Hepatocyte (in vitro differentiated cells): ENCODE results near the gene DDR2. TPM values are rescaled to one million over a fixed set of nuclear protein-coding genes. Genes with fewer than 3 reads are reported as not detected.
"Not testable (repeated sequence)": the region's sequence is repeated elsewhere in the genome, so short reads cannot be mapped to it uniquely, and the experiment has no call there.

Experiments
- DNase-seq: peaks from one replicate; pipeline ENCODE4 v3.0.0-alpha.2; 2016; ENCODE audit warnings: low spot score
- H2AFZ ChIP-seq: fragments of 200-600 bp; sonication (generic); 2 replicates; pipeline ENCODE4 v1.6.0; 2016; ENCODE audit warnings: antibody characterized with exemption, mild to moderate bottlenecking
- H3K27ac ChIP-seq: fragments of 200-600 bp; sonication (generic); 2 replicates; pipeline ENCODE4 v1.5.1; 2016; ENCODE audit warnings: mild to moderate bottlenecking
- H3K27me3 ChIP-seq: fragments of 200-600 bp; sonication (generic); 2 replicates; pipeline ENCODE4 v1.6.1; 2016
- H3K36me3 ChIP-seq: fragments of 200-600 bp; sonication (generic); replicated peaks from 2 replicates; pipeline ENCODE4 v1.5.1; 2016; ENCODE audit warnings: low read depth; ENCODE audit not compliant: insufficient read depth
- H3K4me1 ChIP-seq: fragments of 200-600 bp; sonication (generic); 2 replicates; pipeline ENCODE4 v1.5.1; 2016; ENCODE audit warnings: mild to moderate bottlenecking, moderate library complexity; ENCODE audit not compliant: insufficient read depth
- H3K4me2 ChIP-seq: fragments of 200-600 bp; sonication (generic); 2 replicates; pipeline ENCODE4 v1.6.0; 2016
- H3K4me3 ChIP-seq: fragments of 200-600 bp; sonication (generic); 2 replicates; pipeline ENCODE4 v1.5.1; 2016; ENCODE audit warnings: mild to moderate bottlenecking
- H3K79me2 ChIP-seq: fragments of 200-600 bp; sonication (generic); 2 replicates; pipeline ENCODE4 v1.6.0; 2017; ENCODE audit warnings: mild to moderate bottlenecking
- H3K9me2 ChIP-seq: fragments of 200-600 bp; sonication (generic); replicated peaks from 2 replicates; pipeline ENCODE4 v1.6.0; 2017; ENCODE audit warnings: mild to moderate bottlenecking; ENCODE audit not compliant: insufficient read depth
- H3K9me3 ChIP-seq: fragments of 200-600 bp; sonication (generic); 2 replicates; pipeline ENCODE4 v1.5.1; 2016; ENCODE audit warnings: low read depth, mild to moderate bottlenecking
- H4K20me1 ChIP-seq: fragments of 200-600 bp; sonication (generic); 2 replicates; pipeline ENCODE4 v1.6.0; 2016; ENCODE audit warnings: mild to moderate bottlenecking; ENCODE audit not compliant: insufficient read depth, poor library complexity, severe bottlenecking
- CTCF ChIP-seq: fragments of 200-600 bp; sonication (generic); IDR thresholded peaks from 2 replicates; pipeline ENCODE4 v1.5.1; 2016; ENCODE audit warnings: antibody characterized with exemption, mild to moderate bottlenecking; ENCODE audit not compliant: poor library complexity
- EZH2 ChIP-seq: fragments of 200-600 bp; sonication (generic); IDR thresholded peaks from 2 replicates; pipeline ENCODE4 v1.6.1; 2016; ENCODE audit warnings: antibody characterized with exemption, mild to moderate bottlenecking, borderline replicate concordance
- EZH2phosphoT487 ChIP-seq: fragments of 200-600 bp; sonication (generic); IDR thresholded peaks from one replicate; pipeline ENCODE4 v1.6.1; 2018; ENCODE audit warnings: antibody characterized with exemption, mild to moderate bottlenecking, low read depth, moderate library complexity; ENCODE audit not compliant: unreplicated experiment, severe bottlenecking
- WGBS: methylation state at CpG from one replicate; pipeline ENCODE4 v1.1.6; 2016; ENCODE audit warnings: low lambda C conversion rate; ENCODE audit errors: missing lambda C conversion rate; 5-methylcytosine and 5-hydroxymethylcytosine counted together
- polyA plus RNA-seq: library from polyadenylated mRNA; unstranded; fragments of >200 nt; fragmentation: Nextera tagmentation; extraction: Ambion mirVana; gene quantifications from 2 replicates; pipeline ENCODE4 v1.2.1, GENCODE V29; 2016
- total RNA-seq: library from RNA; depleted of rRNA; stranded (reverse); fragments of >200 nt; gene quantifications from 2 replicates; pipeline ENCODE4 v1.2.3, GENCODE V29; 2014

Gene DDR2
- total RNA-seq (40.2 and 40.7 TPM in 2 replicates), polyA plus RNA-seq (15.7 and 21.6 TPM in 2 replicates)

GRCh38 chr1:162632217-162632666 is at the start of gene DDR2:
Gene DDR2 (plus strand): TSS chr1:162632464. CDS start chr1:162719064, 86,600 bp downstream.
- Histone ChIP-seq H3K9me3 (no peaks in the 10 kb centered on the region), H4K20me1 (no peaks in the 10 kb centered on the region), H3K27me3 (no peaks in the 10 kb centered on the region), H3K9me2 (no peaks in the 10 kb centered on the region), H3K36me3 (no peaks in the 10 kb centered on the region), H3K4me1 (peaks cover 13% of the 10 kb centered on the region), H3K79me2 (peaks cover 40% of the 10 kb centered on the region), H2AFZ (no peak within 1 kb of the TSS), H3K27ac (peak within 1 kb of the TSS; percentile 89), H3K4me2 (peak within 1 kb of the TSS; percentile 78), H3K4me3 (peak within 1 kb of the TSS; percentile 31)
- 40% methylated on average over 4 of the region's 4 CpGs for WGBS
- DNase-seq: peak; percentile 80
- TF ChIP-seq CTCF: no peak
- TF ChIP-seq EZH2phosphoT487: no peak
- TF ChIP-seq EZH2: no peak

- not testable (repeated sequence) for H3K27ac ChIP-seq
Measured at GRCh38 chr1:162582901-162583300, 49.4 kb upstream of the DDR2 start.

GRCh38 chr1:162585101-162585500 is 47.2 kb upstream of the DDR2 start:
- not testable (repeated sequence) for H3K9me3 ChIP-seq, H3K36me3 ChIP-seq, H3K9me2 ChIP-seq, H3K79me2 ChIP-seq, H3K4me3 ChIP-seq, DNase-seq, H4K20me1 ChIP-seq, H2AFZ ChIP-seq, H3K27ac ChIP-seq, H3K27me3 ChIP-seq, H3K4me1 ChIP-seq, H3K4me2 ChIP-seq
- 100% methylated on average over 4 of the region's 4 CpGs for WGBS

More at GRCh38 chr1:162582901-162583300, 49.4 kb upstream of the DDR2 start:
- H3K4me1 ChIP-seq, H3K36me3 ChIP-seq, H3K79me2 ChIP-seq, DNase-seq, H3K4me3 ChIP-seq, H3K9me2 ChIP-seq, H3K27me3 ChIP-seq, H2AFZ ChIP-seq, H3K9me3 ChIP-seq, H3K4me2 ChIP-seq, H4K20me1 ChIP-seq: not testable (repeated sequence)
- 87% methylated on average over 6 of the region's 6 CpGs for WGBS

GRCh38 chr1:162587347-162587746 is 44.9 kb upstream of the DDR2 start:
- H3K9me2 ChIP-seq: no peaks in the 10 kb centered on the region
- H3K4me3 ChIP-seq: no peak overlapping the region
- H3K27me3 ChIP-seq: no peaks in the 10 kb centered on the region
- H3K36me3 ChIP-seq: no peaks in the 10 kb centered on the region
- no peaks in the 10 kb centered on the region for H4K20me1 ChIP-seq
- no peaks in the 10 kb centered on the region for H3K9me3 ChIP-seq
- WGBS: 80% methylated on average over 6 of the region's 6 CpGs
- no peaks in the 10 kb centered on the region for H3K79me2 ChIP-seq
- no peak for DNase-seq
- no peak for TF ChIP-seq EZH2
- TF ChIP-seq CTCF: no peak
- H3K27ac ChIP-seq: no peak overlapping the region
- no peak overlapping the region for H3K4me2 ChIP-seq
- no peaks in the 10 kb centered on the region for H3K4me1 ChIP-seq
- no peak overlapping the region for H2AFZ ChIP-seq

- no peak for TF ChIP-seq CTCF
- 98% methylated on average over 5 of the region's 5 CpGs for WGBS
- Histone ChIP-seq H3K79me2 (no peaks in the 10 kb centered on the region), H3K9me2 (no peaks in the 10 kb centered on the region), H3K4me1 (no peaks in the 10 kb centered on the region), H3K4me2 (no peak overlapping the region), H3K27ac (no peak overlapping the region), H2AFZ (no peak overlapping the region), H3K4me3 (no peak overlapping the region), H3K36me3 (no peaks in the 10 kb centered on the region), H3K9me3 (no peaks in the 10 kb centered on the region), H3K27me3 (no peaks in the 10 kb centered on the region), H4K20me1 (no peaks in the 10 kb centered on the region)
- DNase-seq: no peak
Measured at GRCh38 chr1:162587761-162588260, 44.5 kb upstream of the DDR2 start.
